ENCODE results near the gene FBXO36. TPM values are rescaled to one million over a fixed set of nuclear protein-coding genes. Genes with fewer than 3 reads are reported as not detected.
A peak's percentile ranks its signal among the peaks of the same experiment; 100 is the strongest.

FBXO36 gene
- total and polyA plus RNA-seq, 2 of the 13 experiments (the other 11 are each of a cell fraction or from before 2014, with no cell fraction given): 2.8 TPM

- BruUV-seq (replicated peaks): no TSS peak
Measured at GRCh38 chr2:230008708-230009066, 86.4 kb downstream of the FBXO36 start.

More at GRCh38 chr2:230008708-230009066, 86.4 kb downstream of the FBXO36 start:
- Histone ChIP-seq H3K27ac (ENCODE audit: extremely low read length, insufficient read depth, low read length) (no peak overlapping the region), H3K9ac (ENCODE audit: insufficient read depth, low read depth, low read length) (no peak overlapping the region), H2AFZ (ENCODE audit: low read length) (no peak overlapping the region), H3K4me2 (ENCODE audit: low read depth, low read length) (no peak overlapping the region), H3K4me3 (replicated peaks in 1 of 3; ENCODE audit: insufficient read depth in 1 of 3, low read depth in 2 of 3, low read length in 3 of 3) (no peak overlapping the region), H3K36me3 (replicated peaks in 1 of 2; ENCODE audit: control insufficient read depth in 1 of 2, insufficient read depth in 2 of 2, low read length in 2 of 2) (no peaks in the 10 kb centered on the region), H3K9me3 (ENCODE audit: low read length) (no peaks in the 10 kb centered on the region), H3K27me3 (ENCODE audit: control insufficient read depth in 1 of 2, insufficient read depth in 2 of 2, low read length in 2 of 2) (no peaks in the 10 kb centered on the region), H3K4me1 (ENCODE audit: insufficient read depth, low read length) (peaks cover 13% of the 10 kb centered on the region), H4K20me1 (ENCODE audit: insufficient read depth, low read length) (no peaks in the 10 kb centered on the region; the same call in 1 of the 2 replicates), H3K79me2 (ENCODE audit: insufficient read depth, low read length) (no peaks in the 10 kb centered on the region)
- intact Hi-C loops (cut with micrococcal nuclease; ENCODE audit: unreplicated experiment) (loop anchor here (1.0 to 2.0 kb wide), 3 partner anchors 58 to 603 kb away; no protein-coding TSS in a partner anchor), in situ Hi-C loops (cut with HindIII; ENCODE audit: extremely low pct_ligation_motif_present, low pct_unique_long_range_greater_than_20kb) (loop anchor here (5.0 to 25.0 kb wide), 3 partner anchors 154 to 804 kb away; no protein-coding TSS in a partner anchor)
- FAIRE-seq: peak; percentile 63
- TF ChIP-seq, protein P1, sequence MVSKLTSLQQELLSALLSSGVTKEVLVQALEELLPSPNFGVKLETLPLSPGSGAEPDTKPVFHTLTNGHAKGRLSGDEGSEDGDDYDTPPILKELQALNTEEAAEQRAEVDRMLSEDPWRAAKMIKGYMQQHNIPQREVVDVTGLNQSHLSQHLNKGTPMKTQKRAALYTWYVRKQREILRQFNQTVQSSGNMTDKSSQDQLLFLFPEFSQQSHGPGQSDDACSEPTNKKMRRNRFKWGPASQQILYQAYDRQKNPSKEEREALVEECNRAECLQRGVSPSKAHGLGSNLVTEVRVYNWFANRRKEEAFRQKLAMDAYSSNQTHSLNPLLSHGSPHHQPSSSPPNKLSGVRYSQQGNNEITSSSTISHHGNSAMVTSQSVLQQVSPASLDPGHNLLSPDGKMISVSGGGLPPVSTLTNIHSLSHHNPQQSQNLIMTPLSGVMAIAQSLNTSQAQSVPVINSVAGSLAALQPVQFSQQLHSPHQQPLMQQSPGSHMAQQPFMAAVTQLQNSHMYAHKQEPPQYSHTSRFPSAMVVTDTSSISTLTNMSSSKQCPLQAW (CRISPR knock-in tag; IDR thresholded peaks at IDR 0.05): no peak
- TF ChIP-seq ELF3 (CRISPR knock-in tag; IDR thresholded peaks at IDR 0.05) (no peak), ZZZ3 (CRISPR knock-in tag; IDR thresholded peaks at IDR 0.05; ENCODE audit: borderline replicate concordance) (no peak), NR2C2 (CRISPR knock-in tag; IDR thresholded peaks at IDR 0.05; ENCODE audit: borderline replicate concordance) (no peak), CCAR2 (optimal IDR thresholded peaks at IDR 0.05; ENCODE audit: low read depth, low read length) (no peak), KDM2A (CRISPR knock-in tag; IDR thresholded peaks at IDR 0.05; ENCODE audit: borderline replicate concordance, low read depth) (no peak), ZNF407 (CRISPR knock-in tag; IDR thresholded peaks at IDR 0.05; ENCODE audit: not compliant biosample characterization) (no peak), ZMYM3 (CRISPR knock-in tag; IDR thresholded peaks at IDR 0.05) (no peak), HOXD1 (CRISPR knock-in tag; IDR thresholded peaks at IDR 0.05) (no peak), HDAC2 (CRISPR knock-in tag; IDR thresholded peaks at IDR 0.05) (no peak)
- 97% methylated on average over 1 of the region's 1 CpG for WGBS (ENCODE audit: low lambda C conversion rate)
- ATAC-seq: no peak
- no peak for DNase-seq (ENCODE audit: low spot score)
- POLR2A ChIA-PET: interaction anchor here (1.2 kb wide), 1 partner anchor 211 kb away, joined by 3 read pairs; no protein-coding TSS in a partner anchor
- CTCF ChIA-PET (ENCODE audit: low intra/inter-chr PET ratio, low total read pairs): interaction anchor here (1.2 to 2.2 kb wide), 5 partner anchors 58 to 603 kb away, joined by 3 to 41 read pairs (median 8); no protein-coding TSS in a partner anchor

All from HepG2 (cell line).